K562 (cell line): Measurements from ENCODE around the gene ATP23. TPM values are rescaled to one million over a fixed set of nuclear protein-coding genes. Genes with fewer than 3 reads are reported as not detected.

ENCODE experiments used
- ATAC-seq: fragments of 200-7000 bp; cut with Tn5 transposase; 3 replicates; pipeline ENCODE4 v1.9.1; 2020; ENCODE audit warnings: moderate library complexity
- BruUV-seq: library from RNA; stranded (reverse); fragments of 400-500 nt; replicated peaks from 2 replicates; lab custom pipeline; 2021; lab: Mats Ljungman, UMichigan
- CTCF ChIA-PET: fragments of 300-600 bp; formaldehyde crosslinking; extraction: SDS; loops from one replicate; lab custom pipeline; 2021; ENCODE audit warnings: low intra/inter-chr PET ratio; lab: Yijun Ruan, JAX
- POLR2A ChIA-PET: fragments of 300-600, 350-650 bp; sonication (Branson Sonifier 250); formaldehyde crosslinking; extraction: SDS; loops from one replicate; lab custom pipeline; 2021; ENCODE audit warnings: antibody characterized with exemption, inconsistent platforms; lab: Yijun Ruan, JAX
- DNase-seq, 4 experiments: peaks; one replicate each; pipeline versions ENCODE4 v3.0.0 to v3.0.0-alpha.2; 2011 to 2018; ENCODE audit warnings: low spot score in 3 of 4, mixed read lengths in 3 of 4; ENCODE audit errors: extremely low read depth in 1 of 4
- FAIRE-seq: peaks from 2 replicates; lab custom pipeline; 2011; peaks lifted over from hg19 to GRCh38; lab: Jason Lieb, UNC
- H2AFZ ChIP-seq: 2 replicates; pipeline ENCODE4 v1.6.0; 2011; ENCODE audit warnings: low read depth, low read length, control low read depth, inconsistent platforms
- H3K27ac ChIP-seq: fragments of 200-600 bp; 3 replicates; pipeline ENCODE4 v1.8.0; 2011; ENCODE audit warnings: low read depth, mild to moderate bottlenecking, control low read depth, inconsistent platforms, low read length, moderate library complexity, mixed read lengths; ENCODE audit errors: extremely low read depth
- H3K27me3 ChIP-seq, 2 experiments: fragments of 300-600 bp in 1 of 2; 2 replicates in 1 of 2; 3 replicates in 1 of 2; pipeline versions ENCODE4 v1.6.0 to v1.8.0; 2011; ENCODE audit warnings: inconsistent platforms in 2 of 2, low read length in 2 of 2, mild to moderate bottlenecking in 1 of 2, mixed read lengths in 1 of 2, moderate library complexity in 1 of 2; ENCODE audit not compliant: control insufficient read depth in 2 of 2, insufficient read depth in 2 of 2
- H3K36me3 ChIP-seq: fragments of 300-600 bp; 3 replicates; pipeline ENCODE4 v1.8.0; 2011; ENCODE audit warnings: mild to moderate bottlenecking, low read length, inconsistent platforms; ENCODE audit not compliant: control insufficient read depth, insufficient read depth
- H3K4me1 ChIP-seq, 2 experiments: fragments of 200-600 bp in 1 of 2; replicated peaks in 1 of 2; 2 replicates in 1 of 2; 3 replicates in 1 of 2; pipeline versions ENCODE4 v1.5.1 to v1.8.0; 2011; ENCODE audit warnings: inconsistent platforms in 2 of 2, low read length in 2 of 2, mild to moderate bottlenecking in 1 of 2, mixed read lengths in 1 of 2, moderate library complexity in 1 of 2; ENCODE audit not compliant: control insufficient read depth in 2 of 2, insufficient read depth in 2 of 2
- H3K4me2 ChIP-seq: 2 replicates; pipeline ENCODE4 v1.6.1; 2011; ENCODE audit warnings: low read length, control low read depth, inconsistent platforms, mixed read lengths; ENCODE audit not compliant: insufficient read depth
- H3K4me3 ChIP-seq: fragments of 200-600 bp; sonication (generic), shearing (Covaris generic); 2 replicates; pipeline ENCODE4 v1.5.1; 2016; ENCODE audit warnings: control low read depth, inconsistent platforms
- H3K79me2 ChIP-seq: fragments of 200-600 bp; 3 replicates; pipeline ENCODE4 v1.8.0; 2011; ENCODE audit warnings: low read length, inconsistent platforms; ENCODE audit not compliant: control insufficient read depth, insufficient read depth
- H3K9ac ChIP-seq, 2 experiments: 2 replicates each; pipeline versions ENCODE4 v1.6.0 to v1.6.1; 2011; ENCODE audit warnings: low read depth in 2 of 2, low read length in 2 of 2, control low read depth in 1 of 2, inconsistent platforms in 1 of 2, mild to moderate bottlenecking in 1 of 2, mixed read lengths in 1 of 2; ENCODE audit not compliant: insufficient read depth in 1 of 2
- H3K9me1 ChIP-seq: one replicate; pipeline ENCODE4 v1.6.0; 2011; ENCODE audit warnings: inconsistent platforms, mild to moderate bottlenecking, low read length, moderate library complexity; ENCODE audit not compliant: control insufficient read depth, insufficient read depth
- H3K9me3 ChIP-seq: replicated peaks from 2 replicates; pipeline ENCODE4 v1.5.1; 2011; ENCODE audit warnings: low read depth, low read length, inconsistent platforms; ENCODE audit not compliant: control insufficient read depth, insufficient read depth
- H4K20me1 ChIP-seq: replicated peaks from 2 replicates; pipeline ENCODE4 v1.6.1; 2011; ENCODE audit warnings: low read length, inconsistent platforms, mixed read lengths; ENCODE audit not compliant: control insufficient read depth, insufficient read depth
- CTCF ChIP-seq, 3 experiments: IDR thresholded peaks in 2 of 3; conservative IDR thresholded peaks in 1 of 3; 2 replicates each; pipeline ENCODE4 v1.5.1; 2011 to 2012; ENCODE audit warnings: low read length in 3 of 3, mild to moderate bottlenecking in 3 of 3, control low read depth in 2 of 3, improper control_type of control experiment in 1 of 3, inconsistent platforms in 1 of 3, low read depth in 1 of 3, mixed read lengths in 1 of 3, moderate library complexity in 1 of 3; ENCODE audit not compliant: insufficient read depth in 2 of 3
- EP300 ChIP-seq: IDR thresholded peaks from 2 replicates; pipeline ENCODE4 v1.6.1; 2012; ENCODE audit warnings: low read length, improper control_type of control experiment
- GTF2B ChIP-seq: IDR thresholded peaks from 2 replicates; pipeline ENCODE4 v1.6.1; 2011; ENCODE audit not compliant: insufficient read length; ENCODE audit errors: extremely low read depth
- HMG20A ChIP-seq: fragments of 450-650 bp; formaldehyde crosslinking; conservative IDR thresholded peaks from 2 replicates; pipeline ENCODE4 v1.4.0; 2020; ENCODE audit warnings: mild to moderate bottlenecking, mixed read lengths
- RBM22 ChIP-seq: fragments of 200-400 bp; formaldehyde crosslinking; IDR thresholded peaks from 2 replicates; pipeline ENCODE4 v1.6.1; 2018; ENCODE audit warnings: low read length, low read depth; ENCODE audit not compliant: poor library complexity, severe bottlenecking
- ZNF584 ChIP-seq: fragments of 200-800 bp; sonication (Bioruptor generic); IDR thresholded peaks from 2 replicates; pipeline ENCODE4 v1.6.1; 2016; ENCODE audit warnings: low read depth, mild to moderate bottlenecking, missing genetic modification characterization, missing compliant biosample characterization
- WGBS: fragments of 100-300 bp; shearing (Covaris generic); methylation state at CpG from one replicate; pipeline ENCODE4 v1.1.6; 2016; ENCODE audit warnings: low coverage, mixed read lengths; ENCODE audit not compliant: insufficient coverage; ENCODE audit errors: missing lambda C conversion rate; 5-methylcytosine and 5-hydroxymethylcytosine counted together
- in situ Hi-C: fragments of 300-500 bp; cut with MboI; formaldehyde crosslinking; loops from 4 replicates; pipeline ENCODE4 v1.15.0; 2018; ENCODE audit warnings: inconsistent platforms, mixed read lengths
- intact Hi-C: fragments of 100-400 bp; cut with micrococcal nuclease; formaldehyde crosslinking; loops from 2 replicates; pipeline ENCODE4 v1.14.2; 2022
- polyA plus RNA-seq, 8 experiments: library from polyadenylated mRNA; depleted of rRNA in 4 of 8; stranded (reverse) in 5 of 8; unstranded in 3 of 8; fragments of >200 nt; fragmentation: Nextera tagmentation in 2 of 8; fragmentation: Illumina TruSeq in 1 of 8; extraction: Ambion mirVana in 2 of 8; extraction: Trizol in 1 of 8; gene quantifications; 2 replicates each; pipeline versions ENCODE4 v1.2.1 to v1.2.3, GENCODE V29; 2011 to 2014; ENCODE audit warnings: inconsistent platforms in 1 of 8, missing spikeins in 1 of 8
- total RNA-seq, 7 experiments: library from RNA; depleted of rRNA in 6 of 7; stranded (reverse); fragments of >200 nt in 6 of 7; fragmentation: Illumina TruSeq in 2 of 7; extraction: Trizol in 2 of 7; gene quantifications; 2 replicates each; pipeline versions ENCODE4 v1.2.1 to v1.2.3, GENCODE V29; 2011 to 2021; ENCODE audit warnings: low replicate concordance in 1 of 7

The ATP23 gene
- total and polyA plus RNA-seq, 9 of the 15 experiments (the other 6 are each of a cell fraction or from before 2014, with no cell fraction given) = 8.3 to 53.7 (median 28.5) TPM

- peak in 2 of 3 experiments; percentile 5 to 27; a peak in 1 of 6 replicates for TF ChIP-seq CTCF (IDR thresholded peaks at IDR 0.05 in 2 of 3, conservative IDR thresholded peaks at IDR 0.05 in 1 of 3; ENCODE audit: insufficient read depth in 2 of 3, low read depth in 1 of 3, low read length in 3 of 3)
Measured at GRCh38 chr12:57896434-57897201, 44.7 kb upstream of the ATP23 start (continued).

DNA sequence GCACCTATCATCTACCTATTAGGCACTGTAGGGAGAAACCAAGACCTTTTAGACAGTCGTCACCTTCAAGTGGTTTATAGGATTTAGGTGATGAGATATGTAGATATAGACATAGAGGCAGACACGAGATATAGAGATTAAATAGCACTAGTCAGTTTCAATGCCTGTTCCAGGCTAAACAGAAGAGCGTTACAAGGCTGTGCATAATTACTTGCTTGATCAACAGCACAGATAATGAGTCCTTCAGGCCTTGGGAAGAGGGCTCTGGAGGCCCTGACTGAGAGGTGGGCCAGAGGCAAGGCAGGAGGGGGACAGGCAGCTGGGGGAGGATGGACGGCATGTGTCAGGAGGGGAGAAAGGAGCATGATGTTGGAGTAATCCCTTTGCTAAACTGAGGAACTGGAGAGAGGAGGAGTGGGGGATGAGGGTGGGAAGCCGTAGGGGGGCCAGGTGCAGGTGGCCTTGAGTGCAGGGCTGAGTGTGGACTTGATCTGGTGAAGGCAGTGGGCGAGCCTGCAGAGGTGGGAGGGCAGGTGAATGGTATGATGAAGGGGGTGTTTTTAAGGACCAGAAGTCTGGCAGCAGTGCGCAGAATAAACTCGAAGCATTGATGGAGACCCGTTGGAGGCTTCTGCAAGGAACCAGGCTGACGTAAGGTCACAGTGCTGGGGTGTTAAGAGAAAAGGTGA, 43.9 kb upstream of the ATP23 start:
- H3K27ac ChIP-seq = no peak overlapping the region
- peak overlapping the region; percentile 58 for H2AFZ ChIP-seq

More for the DNA sequence above, 43.9 kb upstream of the ATP23 start:
- FAIRE-seq (no peak), ATAC-seq (no peak; the same call in 2 of the 3 replicates), DNase-seq (no peak)
- H3K9me1 ChIP-seq = no peaks in the 10 kb centered on the region
- ChIA-PET CTCF (interaction anchor here (0.6 kb wide), 1 partner anchor 11 kb away, joined by 3 read pairs; no protein-coding TSS in a partner anchor), POLR2A (interaction anchor here (0.5 to 1.9 kb wide), 4 partner anchors 22 to 65 kb away, joined by 3 to 6 read pairs (median 4); no protein-coding TSS in a partner anchor)
- no peaks in the 10 kb centered on the region for H3K27me3 ChIP-seq
- TF ChIP-seq HMG20A (CRISPR knock-in tag) (no peak), EP300 (no peak), GTF2B (no peak), ZNF584 (CRISPR knock-in tag) (no peak), RBM22 (no peak)
- H3K9ac ChIP-seq = no peak overlapping the region
- H3K4me1 ChIP-seq = peaks cover 26 to 31% of the 10 kb centered on the region in 2 experiments
- H3K4me2 ChIP-seq = peak overlapping the region; percentile 12; the same call in 1 of the 2 replicates
- in situ Hi-C loops (no loop called here), intact Hi-C loops (no loop called here)
- no peaks in the 10 kb centered on the region for H4K20me1 ChIP-seq
- BruUV-seq = no TSS peak
- no peaks in the 10 kb centered on the region for H3K9me3 ChIP-seq
- no peaks in the 10 kb centered on the region for H3K79me2 ChIP-seq
- 39% methylated on average over 10 of the region's 10 CpGs for WGBS
- no peaks in the 10 kb centered on the region for H3K36me3 ChIP-seq
- no peak overlapping the region for H3K4me3 ChIP-seq
